CD14-positive monocyte (primary cell): ENCODE data around the gene ATP2A2. TPM values are rescaled to one million over a fixed set of nuclear protein-coding genes. Genes with fewer than 3 reads are reported as not detected.

Source experiments
- DNase-seq, 3 donors: peaks; one replicate each; pipeline ENCODE4 v3.0.0-alpha.2; 2011 to 2022
- H2AFZ ChIP-seq: 2 replicates; pipeline ENCODE4 v1.6.0; 2012; ENCODE audit warnings: mild to moderate bottlenecking, low read depth, low read length, inconsistent platforms; ENCODE audit not compliant: insufficient read depth, poor library complexity, severe bottlenecking
- H3K27ac ChIP-seq, 2 donors: 1 replicate in 1 of 2; 2 replicates in 1 of 2; pipeline ENCODE4 v1.5.1; 2012 to 2013; ENCODE audit warnings: low read length in 2 of 2, control low read depth in 1 of 2, inconsistent platforms in 1 of 2, low read depth in 1 of 2, mild to moderate bottlenecking in 1 of 2
- H3K27me3 ChIP-seq, 2 donors: one replicate each; pipeline versions ENCODE4 v1.6.0 to v1.6.1; 2011 to 2013; ENCODE audit warnings: low read length in 2 of 2; ENCODE audit not compliant: control insufficient read depth in 2 of 2, insufficient read depth in 2 of 2
- H3K36me3 ChIP-seq, 2 donors: replicated peaks in 1 of 2; 1 replicate in 1 of 2; 2 replicates in 1 of 2; pipeline versions ENCODE4 v1.5.1 to v1.6.1; 2012 to 2013; ENCODE audit warnings: low read length in 2 of 2, control low read depth in 1 of 2, inconsistent platforms in 1 of 2, mild to moderate bottlenecking in 1 of 2; ENCODE audit not compliant: insufficient read depth in 2 of 2, control insufficient read depth in 1 of 2
- H3K4me1 ChIP-seq, 2 donors: 1 replicate in 1 of 2; 2 replicates in 1 of 2; pipeline versions ENCODE4 v1.5.1 to v1.6.1; 2012 to 2013; ENCODE audit warnings: low read length in 2 of 2, control low read depth in 1 of 2, inconsistent platforms in 1 of 2, mild to moderate bottlenecking in 1 of 2, moderate library complexity in 1 of 2; ENCODE audit not compliant: insufficient read depth in 2 of 2, control insufficient read depth in 1 of 2
- H3K4me2 ChIP-seq: replicated peaks from 2 replicates; pipeline ENCODE3; 2012; ENCODE audit warnings: low read length, moderate library complexity, mild to moderate bottlenecking; ENCODE audit not compliant: poor library complexity, severe bottlenecking; ENCODE audit errors: extremely low read depth
- H3K4me3 ChIP-seq, 3 experiments: fragments of 200-600 bp in 1 of 3; sonication (generic) in 1 of 3; replicated peaks in 1 of 3; 1 replicate in 2 of 3; 2 replicates in 1 of 3; pipeline ENCODE4 v1.5.1; 2011 to 2013; ENCODE audit warnings: low read length in 3 of 3, mild to moderate bottlenecking in 3 of 3, control low read depth in 2 of 3, low read depth in 2 of 3, inconsistent platforms in 1 of 3, moderate library complexity in 1 of 3
- H3K79me2 ChIP-seq: 2 replicates; pipeline ENCODE4 v1.6.0; 2012; ENCODE audit warnings: mild to moderate bottlenecking, control low read depth, inconsistent platforms, low read length, moderate library complexity; ENCODE audit not compliant: insufficient read depth
- H3K9ac ChIP-seq: 2 replicates; pipeline ENCODE4 v1.6.0; 2017; ENCODE audit warnings: low read length, mild to moderate bottlenecking; ENCODE audit not compliant: insufficient read depth, poor library complexity, severe bottlenecking
- H3K9me3 ChIP-seq, 2 donors: replicated peaks in 1 of 2; 1 replicate in 1 of 2; 2 replicates in 1 of 2; pipeline versions ENCODE4 v1.5.1 to v1.6.1; 2012 to 2013; ENCODE audit warnings: low read length in 2 of 2, control low read depth in 1 of 2; ENCODE audit not compliant: control insufficient read depth in 1 of 2, insufficient read depth in 1 of 2
- H4K20me1 ChIP-seq: 2 replicates; pipeline ENCODE4 v1.6.0; 2012; ENCODE audit warnings: mild to moderate bottlenecking, low read length, control low read depth, moderate library complexity; ENCODE audit not compliant: insufficient read depth
- H3K27ac Mint-ChIP-seq, 7 donors: one replicate each; pipeline ENCODE4 v1.8.0; 2020; ENCODE audit warnings: mild to moderate bottlenecking in 7 of 7, mixed read lengths in 7 of 7, moderate library complexity in 6 of 7, inconsistent platforms in 2 of 7
- H3K27me3 Mint-ChIP-seq, 3 donors: one replicate each; pipeline ENCODE4 v1.8.0; 2021 to 2022; ENCODE audit warnings: low read depth in 3 of 3, mild to moderate bottlenecking in 3 of 3, mixed read lengths in 3 of 3, moderate library complexity in 3 of 3, inconsistent platforms in 1 of 3
- H3K36me3 Mint-ChIP-seq, 2 donors: one replicate each; pipeline ENCODE4 v1.8.0; 2020; ENCODE audit warnings: mixed read lengths in 2 of 2, inconsistent platforms in 1 of 2, mild to moderate bottlenecking in 1 of 2
- H3K4me1 Mint-ChIP-seq: one replicate; pipeline ENCODE4 v1.8.0; 2020; ENCODE audit warnings: mild to moderate bottlenecking, mixed read lengths
- H3K4me3 Mint-ChIP-seq, 2 donors: one replicate each; pipeline ENCODE4 v1.8.0; 2020; ENCODE audit warnings: mild to moderate bottlenecking in 2 of 2, mixed read lengths in 2 of 2, moderate library complexity in 1 of 2
- H3K9me3 Mint-ChIP-seq, 7 donors: one replicate each; pipeline ENCODE4 v1.8.0; 2020 to 2022; ENCODE audit warnings: mixed read lengths in 7 of 7, mild to moderate bottlenecking in 6 of 7, moderate library complexity in 6 of 7, inconsistent platforms in 2 of 7
- WGBS: methylation state at CpG from one replicate; pipeline ENCODE4 v1.1.5; 2013; ENCODE audit warnings: missing lambda C conversion rate; ENCODE audit not compliant: insufficient coverage; 5-methylcytosine and 5-hydroxymethylcytosine counted together
- intact Hi-C, 2 donors: fragments of 100-400 bp; cut with micrococcal nuclease; formaldehyde crosslinking; loops; one replicate each; pipeline versions ENCODE4 v1.15.0 to v1.15.1; 2023
- polyA plus RNA-seq, 3 donors: library from polyadenylated mRNA; depleted of rRNA in 1 of 3; unstranded in 2 of 3; stranded (reverse) in 1 of 3; fragments of 300-500 nt in 2 of 3; fragments of >200 nt in 1 of 3; fragmentation: Illumina TruSeq in 2 of 3; gene quantifications; 1 replicate in 2 of 3; 2 replicates in 1 of 3; pipeline ENCODE4 v1.2.3, GENCODE V29; 2012 to 2021
- TF ChIP-seq, protein P1 (sequence below): fragments of 200-600 bp; IDR thresholded peaks from one replicate; pipeline ENCODE4 v1.8.0; 2022; ENCODE audit warnings: antibody characterized with exemption, mild to moderate bottlenecking

The ATP2A2 gene
- polyA plus RNA-seq, 3 donors: 4.5 to 83.1 (median 6.9) TPM

DNA sequence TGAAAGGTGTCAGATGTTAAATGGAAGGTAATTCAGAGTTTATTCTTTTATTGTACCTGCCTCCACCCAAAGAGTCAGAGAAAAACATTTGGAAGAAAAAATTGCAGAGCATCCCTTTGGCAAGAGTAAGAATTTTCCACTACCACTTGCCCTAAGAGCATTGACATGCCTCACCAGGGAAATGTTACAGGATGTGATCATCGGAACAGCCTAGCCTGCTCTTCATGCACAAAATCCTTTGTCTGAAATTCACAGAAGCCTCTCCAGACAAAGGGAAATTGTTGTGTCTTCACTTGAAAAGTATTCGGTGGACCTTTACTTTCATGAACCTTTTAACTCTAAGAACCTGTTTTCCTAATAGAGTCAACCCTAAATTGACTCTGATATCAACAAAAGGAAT lies 36.9 kb downstream of the ATP2A2 start:
- H3K27ac Mint-ChIP-seq: peak overlapping the region in 1 of 7 donors; percentile 5
- peaks cover 28 to 50% of the 10 kb centered on the region in 2 donors for H3K36me3 ChIP-seq
- peak overlapping the region in 1 of 2 donors; percentile 20 for H3K27ac ChIP-seq
- peaks cover 32 to 49% of the 10 kb centered on the region in 2 donors for H3K4me1 ChIP-seq
- H3K27me3 Mint-ChIP-seq: peaks cover 0 to 2% (median 0%) of the 10 kb centered on the region in 3 donors
- no peak for DNase-seq
- no peaks in the 10 kb centered on the region for H3K27me3 ChIP-seq
- H2AFZ ChIP-seq: no peak overlapping the region
- no peak overlapping the region for H3K4me3 Mint-ChIP-seq
- intact Hi-C loops: loop anchor here in 1 of 2 donors (10.0 kb wide), 1 partner anchor 213 kb away; no protein-coding TSS in a partner anchor
- H3K79me2 ChIP-seq: peaks cover 97% of the 10 kb centered on the region
- TF ChIP-seq, protein P1, sequence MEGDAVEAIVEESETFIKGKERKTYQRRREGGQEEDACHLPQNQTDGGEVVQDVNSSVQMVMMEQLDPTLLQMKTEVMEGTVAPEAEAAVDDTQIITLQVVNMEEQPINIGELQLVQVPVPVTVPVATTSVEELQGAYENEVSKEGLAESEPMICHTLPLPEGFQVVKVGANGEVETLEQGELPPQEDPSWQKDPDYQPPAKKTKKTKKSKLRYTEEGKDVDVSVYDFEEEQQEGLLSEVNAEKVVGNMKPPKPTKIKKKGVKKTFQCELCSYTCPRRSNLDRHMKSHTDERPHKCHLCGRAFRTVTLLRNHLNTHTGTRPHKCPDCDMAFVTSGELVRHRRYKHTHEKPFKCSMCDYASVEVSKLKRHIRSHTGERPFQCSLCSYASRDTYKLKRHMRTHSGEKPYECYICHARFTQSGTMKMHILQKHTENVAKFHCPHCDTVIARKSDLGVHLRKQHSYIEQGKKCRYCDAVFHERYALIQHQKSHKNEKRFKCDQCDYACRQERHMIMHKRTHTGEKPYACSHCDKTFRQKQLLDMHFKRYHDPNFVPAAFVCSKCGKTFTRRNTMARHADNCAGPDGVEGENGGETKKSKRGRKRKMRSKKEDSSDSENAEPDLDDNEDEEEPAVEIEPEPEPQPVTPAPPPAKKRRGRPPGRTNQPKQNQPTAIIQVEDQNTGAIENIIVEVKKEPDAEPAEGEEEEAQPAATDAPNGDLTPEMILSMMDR: no peak
- no peak overlapping the region for H3K9ac ChIP-seq
- H3K4me3 ChIP-seq: no peak overlapping the region
- peaks cover 31 to 41% of the 10 kb centered on the region in 2 donors for H3K36me3 Mint-ChIP-seq
- peaks cover 0 to 2% (median 0%) of the 10 kb centered on the region in 7 donors for H3K9me3 Mint-ChIP-seq
- no peaks in the 10 kb centered on the region for H3K9me3 ChIP-seq
- peaks cover 40% of the 10 kb centered on the region for H3K4me1 Mint-ChIP-seq
- H4K20me1 ChIP-seq: peaks cover 100% of the 10 kb centered on the region
- H3K4me2 ChIP-seq: no peak overlapping the region
- no CpG with 5 or more reads among the region's 2 CpGs for WGBS

DNA sequence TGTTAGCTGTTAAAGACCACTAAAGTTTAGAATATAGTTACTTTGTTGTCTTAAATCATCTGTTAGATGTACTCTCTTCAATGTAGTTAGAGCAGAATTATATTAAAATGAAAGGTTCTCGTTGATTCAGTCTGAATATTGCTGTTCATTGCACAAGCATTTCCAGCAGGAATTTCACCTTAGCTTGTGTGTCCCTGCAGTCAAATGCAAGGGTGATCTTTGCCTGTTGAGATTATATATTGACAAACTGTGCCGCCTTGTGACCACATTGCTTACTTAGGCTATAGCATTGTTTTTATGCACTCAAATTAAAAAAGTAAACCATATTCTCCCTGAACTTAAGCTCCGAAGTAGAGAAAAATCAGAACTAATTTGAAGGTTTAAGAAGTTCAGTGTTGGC lies 39.5 kb downstream of the ATP2A2 start:
- H3K36me3 Mint-ChIP-seq: peaks cover 35 to 56% of the 10 kb centered on the region in 2 donors
- Histone ChIP-seq H3K36me3 (peaks cover 52 to 76% of the 10 kb centered on the region in 2 donors), H3K9ac (no peak overlapping the region), H3K27me3 (no peaks in the 10 kb centered on the region), H3K9me3 (no peaks in the 10 kb centered on the region), H3K4me3 (no peak overlapping the region), H3K79me2 (peaks cover 100% of the 10 kb centered on the region), H3K4me2 (no peak overlapping the region), H2AFZ (no peak overlapping the region), H4K20me1 (peaks cover 100% of the 10 kb centered on the region), H3K4me1 (peaks cover 13 to 23% of the 10 kb centered on the region in 2 donors), H3K27ac (no peak overlapping the region)
- H3K9me3 Mint-ChIP-seq: no peaks in the 10 kb centered on the region
- no peak overlapping the region for H3K4me3 Mint-ChIP-seq
- TF ChIP-seq, protein P1: no peak
- WGBS: no CpG with 5 or more reads among the region's 3 CpGs
- H3K27ac Mint-ChIP-seq: peak overlapping the region in 5 of 7 donors; percentile 1 to 80 (median 70)
- intact Hi-C loops: no loop called here
- H3K4me1 Mint-ChIP-seq: peaks cover 18% of the 10 kb centered on the region
- no peak for DNase-seq
- no peaks in the 10 kb centered on the region for H3K27me3 Mint-ChIP-seq
